ENCODE measurements around the gene SLN. TPM values are rescaled to one million over a fixed set of nuclear protein-coding genes. Genes with fewer than 3 reads are reported as not detected.

The SLN gene
- total RNA-seq, 2 experiments from 2014 or later: not detected

Other genes starting within 250 kb of the SLN start
- 10 to 100 TPM; 11.1 to 11.3 TPM for gene ALKBH8, start 146.3 kb downstream of the SLN start, total RNA-seq
- not detected for gene ELMOD1, start 120.9 kb downstream of the SLN start, total RNA-seq
- gene SLC35F2, start 146.7 kb upstream of the SLN start, total RNA-seq: 10 to 100 TPM in 1 of 2 experiments, 1 to 10 TPM in 1; 8.7 to 11.0 TPM
- under 1 TPM in 1 of 2 experiments, not detected in 1; 0.18 TPM for gene RAB39A, start 216.4 kb upstream of the SLN start, total RNA-seq